ENCODE data around the gene CD46.

Gene CD46

GRCh38 chr1:207798847-207799246, 47.0 kb downstream of the CD46 start:
- DNase-seq: no peak

- DNase-seq: no peak
Observed at GRCh38 chr1:207799989-207800648, 48.3 kb downstream of the CD46 start.

GRCh38 chr1:207801819-207802218, 50.0 kb downstream of the CD46 start:
- no peak for DNase-seq

GRCh38 chr1:207803678-207804077, 51.8 kb downstream of the CD46 start:
- no peak for DNase-seq

- no peak for DNase-seq
Observed at GRCh38 chr1:207804721-207805468, 53.0 kb downstream of the CD46 start.

GRCh38 chr1:207805841-207806421, 54.1 kb downstream of the CD46 start:
- no peak for DNase-seq

- DNase-seq: no peak
Observed at GRCh38 chr1:207806531-207807325, 54.9 kb downstream of the CD46 start.

- DNase-seq: no peak
Observed at GRCh38 chr1:207807326-207807689, 55.5 kb downstream of the CD46 start.

GRCh38 chr1:207807690-207808321, 56.0 kb downstream of the CD46 start:
- DNase-seq: no peak

- no peak for DNase-seq
Observed at GRCh38 chr1:207808322-207808705, 56.5 kb downstream of the CD46 start.

- DNase-seq: no peak
Observed at GRCh38 chr1:207808911-207809555, 57.2 kb downstream of the CD46 start.

GRCh38 chr1:207810173-207810572, 58.3 kb downstream of the CD46 start:
- DNase-seq: no peak

GRCh38 chr1:207810606-207811295, 58.9 kb downstream of the CD46 start:
- DNase-seq: no peak

GRCh38 chr1:207811319-207811718, 59.5 kb downstream of the CD46 start:
- no peak for DNase-seq

GRCh38 chr1:207811920-207812720, 60.3 kb downstream of the CD46 start:
- DNase-seq: no peak

GRCh38 chr1:207812778-207813511, 61.1 kb downstream of the CD46 start:
- no peak for DNase-seq

GRCh38 chr1:207813512-207813881, 61.6 kb downstream of the CD46 start:
- no peak for DNase-seq

- DNase-seq: no peak
Observed at GRCh38 chr1:207813946-207814345, 62.1 kb downstream of the CD46 start.

- no peak for DNase-seq
Observed at GRCh38 chr1:207814469-207814868, 62.6 kb downstream of the CD46 start.

- no peak for DNase-seq
Observed at GRCh38 chr1:207815466-207815865, 63.6 kb downstream of the CD46 start.

All from NCI-H2171 (cell line).